ENCODE results near the gene STKLD1.
"Not testable (repeated sequence)": the region's sequence is repeated elsewhere in the genome, so short reads cannot be mapped to it uniquely, and the experiment has no call there.

- TF ChIP-seq, protein P1, sequence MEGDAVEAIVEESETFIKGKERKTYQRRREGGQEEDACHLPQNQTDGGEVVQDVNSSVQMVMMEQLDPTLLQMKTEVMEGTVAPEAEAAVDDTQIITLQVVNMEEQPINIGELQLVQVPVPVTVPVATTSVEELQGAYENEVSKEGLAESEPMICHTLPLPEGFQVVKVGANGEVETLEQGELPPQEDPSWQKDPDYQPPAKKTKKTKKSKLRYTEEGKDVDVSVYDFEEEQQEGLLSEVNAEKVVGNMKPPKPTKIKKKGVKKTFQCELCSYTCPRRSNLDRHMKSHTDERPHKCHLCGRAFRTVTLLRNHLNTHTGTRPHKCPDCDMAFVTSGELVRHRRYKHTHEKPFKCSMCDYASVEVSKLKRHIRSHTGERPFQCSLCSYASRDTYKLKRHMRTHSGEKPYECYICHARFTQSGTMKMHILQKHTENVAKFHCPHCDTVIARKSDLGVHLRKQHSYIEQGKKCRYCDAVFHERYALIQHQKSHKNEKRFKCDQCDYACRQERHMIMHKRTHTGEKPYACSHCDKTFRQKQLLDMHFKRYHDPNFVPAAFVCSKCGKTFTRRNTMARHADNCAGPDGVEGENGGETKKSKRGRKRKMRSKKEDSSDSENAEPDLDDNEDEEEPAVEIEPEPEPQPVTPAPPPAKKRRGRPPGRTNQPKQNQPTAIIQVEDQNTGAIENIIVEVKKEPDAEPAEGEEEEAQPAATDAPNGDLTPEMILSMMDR (IDR thresholded peaks at IDR 0.05) = not testable (repeated sequence)
- not testable (repeated sequence) for TF ChIP-seq POLR2A (IDR thresholded peaks at IDR 0.05)
These were observed 75.7 kb downstream of the STKLD1 start for GRCh38 chr9:133451865-133452264.

All from body of pancreas (tissue), 4 donors.